ENCODE results near the gene NOTCH4.

GRCh38 chr6:32189069-32189741 is 34.7 kb downstream of the NOTCH4 start:
- TF ChIP-seq POLR2A (IDR thresholded peaks at IDR 0.05; ENCODE audit: low read length) (no peak), GATA1 (IDR thresholded peaks at IDR 0.05; ENCODE audit: low read depth, low read length) (no peak)
